Measurements from ENCODE around the gene PJVK.
"Not testable (repeated sequence)": the region's sequence is repeated elsewhere in the genome, so short reads cannot be mapped to it uniquely, and the experiment has no call there.

Gene PJVK

DNA sequence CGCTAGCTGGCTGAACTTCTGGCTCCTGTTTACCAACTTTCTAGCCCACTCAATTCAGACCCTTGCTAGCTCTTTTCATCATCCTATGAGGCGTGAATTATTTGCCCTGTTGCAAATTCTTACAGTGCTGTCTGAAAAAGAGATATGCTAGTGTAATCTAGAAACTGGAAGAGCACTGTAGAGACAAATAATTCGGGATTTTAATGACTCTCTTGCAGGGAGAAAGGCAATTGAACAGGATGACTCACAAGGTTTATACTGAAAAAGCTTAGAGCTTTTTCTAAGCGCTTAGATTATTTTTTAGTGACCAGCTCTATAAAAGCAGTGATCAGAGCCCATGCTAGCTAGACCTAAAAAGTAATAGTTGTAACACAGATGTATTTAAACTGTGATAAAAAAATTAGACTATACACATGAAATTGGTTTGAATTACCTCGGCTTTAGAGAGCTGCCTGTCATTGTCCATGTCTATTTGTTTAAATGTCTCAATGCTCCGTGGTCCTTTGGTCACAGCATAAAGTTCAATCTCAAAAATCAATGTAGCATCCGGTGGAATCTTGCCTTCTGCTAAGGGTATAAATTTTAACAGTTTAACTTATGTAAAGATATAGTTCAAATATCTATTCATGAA is 18.2 kb downstream of the PJVK start:
- Histone ChIP-seq H3K36me3 (ENCODE audit: control insufficient read depth, low read length) (peaks cover 33% of the 10 kb centered on the region), H3K27me3 (ENCODE audit: control insufficient read depth, low read length) (no peaks in the 10 kb centered on the region), H3K79me2 (ENCODE audit: control insufficient read depth, low read length) (peaks cover 4% of the 10 kb centered on the region; the same call in 1 of the 2 replicates), H3K9me3 (ENCODE audit: control insufficient read depth, insufficient read depth, low read length) (no peaks in the 10 kb centered on the region), H4K20me1 (ENCODE audit: control insufficient read depth, insufficient read depth, low read depth, low read length) (no peaks in the 10 kb centered on the region), H3K9me2 (replicated peaks; ENCODE audit: control insufficient read depth, low read length) (no peaks in the 10 kb centered on the region), H3K4me1 (ENCODE audit: control insufficient read depth, low read length) (no peaks in the 10 kb centered on the region), H3K4me3 (ENCODE audit: low read length) (no peak overlapping the region), H3F3A (ENCODE audit: control insufficient read depth, insufficient read depth) (no peaks in the 10 kb centered on the region; the same call in 1 of the 2 replicates), H3K27ac (ENCODE audit: low read depth, low read length) (no peak overlapping the region), H3K4me2 (ENCODE audit: low read length) (no peak overlapping the region)
- TF ChIP-seq, protein P1, sequence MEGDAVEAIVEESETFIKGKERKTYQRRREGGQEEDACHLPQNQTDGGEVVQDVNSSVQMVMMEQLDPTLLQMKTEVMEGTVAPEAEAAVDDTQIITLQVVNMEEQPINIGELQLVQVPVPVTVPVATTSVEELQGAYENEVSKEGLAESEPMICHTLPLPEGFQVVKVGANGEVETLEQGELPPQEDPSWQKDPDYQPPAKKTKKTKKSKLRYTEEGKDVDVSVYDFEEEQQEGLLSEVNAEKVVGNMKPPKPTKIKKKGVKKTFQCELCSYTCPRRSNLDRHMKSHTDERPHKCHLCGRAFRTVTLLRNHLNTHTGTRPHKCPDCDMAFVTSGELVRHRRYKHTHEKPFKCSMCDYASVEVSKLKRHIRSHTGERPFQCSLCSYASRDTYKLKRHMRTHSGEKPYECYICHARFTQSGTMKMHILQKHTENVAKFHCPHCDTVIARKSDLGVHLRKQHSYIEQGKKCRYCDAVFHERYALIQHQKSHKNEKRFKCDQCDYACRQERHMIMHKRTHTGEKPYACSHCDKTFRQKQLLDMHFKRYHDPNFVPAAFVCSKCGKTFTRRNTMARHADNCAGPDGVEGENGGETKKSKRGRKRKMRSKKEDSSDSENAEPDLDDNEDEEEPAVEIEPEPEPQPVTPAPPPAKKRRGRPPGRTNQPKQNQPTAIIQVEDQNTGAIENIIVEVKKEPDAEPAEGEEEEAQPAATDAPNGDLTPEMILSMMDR (IDR thresholded peaks at IDR 0.05; ENCODE audit: low read depth, low read length, poor library complexity, severe bottlenecking) = no peak
- no peak for TF ChIP-seq EZH2phosphoT487 (IDR thresholded peaks at IDR 0.05; ENCODE audit: borderline replicate concordance, low read length)

DNA sequence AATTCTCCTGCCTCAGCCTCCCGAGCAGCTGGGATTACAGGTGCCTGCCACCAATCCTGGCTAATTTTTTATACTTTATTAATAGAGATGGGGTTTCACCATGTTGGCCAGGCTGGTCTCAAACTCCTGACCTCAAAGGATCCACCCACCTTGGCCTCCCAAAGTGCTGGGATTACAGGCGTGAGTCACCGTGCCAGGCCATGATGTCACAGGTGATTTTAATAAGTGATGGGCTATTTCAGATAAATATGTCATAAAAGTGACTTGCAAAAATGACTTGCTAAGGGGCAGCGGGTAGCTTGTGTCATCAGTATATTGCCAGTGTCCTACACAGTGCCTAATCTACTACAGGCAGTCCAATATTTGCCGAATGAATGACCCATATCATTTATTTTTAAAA is 20.1 kb downstream of the PJVK start:
- not testable (repeated sequence) for H3K27ac ChIP-seq (ENCODE audit: low read depth, low read length); H4K20me1 ChIP-seq (ENCODE audit: control insufficient read depth, insufficient read depth, low read depth, low read length); H3F3A ChIP-seq (ENCODE audit: control insufficient read depth, insufficient read depth); H3K9me3 ChIP-seq (ENCODE audit: control insufficient read depth, insufficient read depth, low read length); H3K4me2 ChIP-seq (ENCODE audit: low read length); H3K9me2 ChIP-seq (replicated peaks; ENCODE audit: control insufficient read depth, low read length); H3K4me1 ChIP-seq (ENCODE audit: control insufficient read depth, low read length); H3K27me3 ChIP-seq (ENCODE audit: control insufficient read depth, low read length); H3K4me3 ChIP-seq (ENCODE audit: low read length)
- peaks cover 22% of the 10 kb centered on the region for H3K36me3 ChIP-seq (ENCODE audit: control insufficient read depth, low read length)
- peaks cover 18% of the 10 kb centered on the region for H3K79me2 ChIP-seq (ENCODE audit: control insufficient read depth, low read length)

GRCh38 chr2:178473373-178473772 is 22.2 kb downstream of the PJVK start:
- TF ChIP-seq, protein P1 (IDR thresholded peaks at IDR 0.05; ENCODE audit: low read depth, low read length, poor library complexity, severe bottlenecking) = no peak
- no peak for TF ChIP-seq EZH2phosphoT487 (IDR thresholded peaks at IDR 0.05; ENCODE audit: borderline replicate concordance, low read length)
- Histone ChIP-seq H3K27me3 (ENCODE audit: control insufficient read depth, low read length) (no peaks in the 10 kb centered on the region), H3K4me3 (ENCODE audit: low read length) (no peak overlapping the region), H3F3A (ENCODE audit: control insufficient read depth, insufficient read depth) (peaks cover 3% of the 10 kb centered on the region), H3K36me3 (ENCODE audit: control insufficient read depth, low read length) (peaks cover 18% of the 10 kb centered on the region), H3K79me2 (ENCODE audit: control insufficient read depth, low read length) (peaks cover 38% of the 10 kb centered on the region), H3K9me2 (replicated peaks; ENCODE audit: control insufficient read depth, low read length) (no peaks in the 10 kb centered on the region), H3K4me1 (ENCODE audit: control insufficient read depth, low read length) (peaks cover 12% of the 10 kb centered on the region), H4K20me1 (ENCODE audit: control insufficient read depth, insufficient read depth, low read depth, low read length) (no peaks in the 10 kb centered on the region), H3K4me2 (ENCODE audit: low read length) (no peak overlapping the region), H3K27ac (ENCODE audit: low read depth, low read length) (no peak overlapping the region), H3K9me3 (ENCODE audit: control insufficient read depth, insufficient read depth, low read length) (no peaks in the 10 kb centered on the region)

- Histone ChIP-seq H3F3A (ENCODE audit: control insufficient read depth, insufficient read depth) (peaks cover 6% of the 10 kb centered on the region), H3K4me3 (ENCODE audit: low read length) (no peak overlapping the region), H3K27me3 (ENCODE audit: control insufficient read depth, low read length) (no peaks in the 10 kb centered on the region), H3K27ac (ENCODE audit: low read depth, low read length) (no peak overlapping the region), H4K20me1 (ENCODE audit: control insufficient read depth, insufficient read depth, low read depth, low read length) (no peaks in the 10 kb centered on the region), H3K36me3 (ENCODE audit: control insufficient read depth, low read length) (peaks cover 18% of the 10 kb centered on the region), H3K9me3 (ENCODE audit: control insufficient read depth, insufficient read depth, low read length) (no peaks in the 10 kb centered on the region), H3K4me1 (ENCODE audit: control insufficient read depth, low read length) (peaks cover 14% of the 10 kb centered on the region), H3K79me2 (ENCODE audit: control insufficient read depth, low read length) (peaks cover 38% of the 10 kb centered on the region), H3K9me2 (replicated peaks; ENCODE audit: control insufficient read depth, low read length) (no peaks in the 10 kb centered on the region), H3K4me2 (ENCODE audit: low read length) (no peak overlapping the region)
- no peak for TF ChIP-seq EZH2phosphoT487 (IDR thresholded peaks at IDR 0.05; ENCODE audit: borderline replicate concordance, low read length)
- TF ChIP-seq, protein P1 (IDR thresholded peaks at IDR 0.05; ENCODE audit: low read depth, low read length, poor library complexity, severe bottlenecking) = no peak
Observed at GRCh38 chr2:178473931-178474330, 22.8 kb downstream of the PJVK start.
